Fibroblast of villous mesenchyme (primary cell): Measurements from ENCODE around the gene CLCN3. TPM values are rescaled to one million over a fixed set of nuclear protein-coding genes. Genes with fewer than 3 reads are reported as not detected.
A peak's percentile ranks its signal among the peaks of the same experiment; 100 is the strongest.

ENCODE experiments used
- DNase-seq: peaks from one replicate; pipeline ENCODE4 v3.0.0-alpha.2; 2010; ENCODE audit warnings: low read depth
- H3K4me3 ChIP-seq: 2 replicates; pipeline ENCODE4 v1.5.1; 2011; ENCODE audit warnings: low read depth, mild to moderate bottlenecking, low read length
- total RNA-seq: library from RNA; depleted of rRNA; stranded (reverse); fragments of >200 nt; gene quantifications from 2 replicates; pipeline ENCODE4 v1.2.3, GENCODE V29; 2012
- TF ChIP-seq, protein P1 (sequence below): IDR thresholded peaks from 2 replicates; pipeline ENCODE4 v1.5.1; 2012; ENCODE audit warnings: low read depth, mild to moderate bottlenecking, low read length; ENCODE audit not compliant: insufficient read depth

CLCN3 gene
- total RNA-seq, 1 donor, result 30.7 TPM

DNA sequence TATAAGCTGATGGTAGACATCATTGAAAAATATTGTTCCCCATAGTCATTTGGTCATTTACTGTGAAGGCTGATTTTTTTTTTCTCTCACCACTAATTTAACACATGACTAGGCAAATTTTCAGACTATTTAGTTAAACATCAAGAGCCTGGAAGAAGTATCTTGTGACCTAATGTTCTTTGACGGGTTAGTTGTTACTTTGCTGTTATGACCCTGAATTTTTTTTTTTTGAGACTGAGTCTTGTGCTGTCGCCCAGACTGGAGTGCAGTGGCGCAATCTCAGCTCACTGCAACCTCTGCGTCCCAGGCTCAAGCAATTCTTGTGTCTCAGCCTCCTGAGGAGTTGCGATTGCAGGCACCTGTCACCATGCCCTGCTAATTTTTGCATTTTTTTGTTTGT is 70.4 kb downstream of the CLCN3 start:
- TF ChIP-seq, protein P1, sequence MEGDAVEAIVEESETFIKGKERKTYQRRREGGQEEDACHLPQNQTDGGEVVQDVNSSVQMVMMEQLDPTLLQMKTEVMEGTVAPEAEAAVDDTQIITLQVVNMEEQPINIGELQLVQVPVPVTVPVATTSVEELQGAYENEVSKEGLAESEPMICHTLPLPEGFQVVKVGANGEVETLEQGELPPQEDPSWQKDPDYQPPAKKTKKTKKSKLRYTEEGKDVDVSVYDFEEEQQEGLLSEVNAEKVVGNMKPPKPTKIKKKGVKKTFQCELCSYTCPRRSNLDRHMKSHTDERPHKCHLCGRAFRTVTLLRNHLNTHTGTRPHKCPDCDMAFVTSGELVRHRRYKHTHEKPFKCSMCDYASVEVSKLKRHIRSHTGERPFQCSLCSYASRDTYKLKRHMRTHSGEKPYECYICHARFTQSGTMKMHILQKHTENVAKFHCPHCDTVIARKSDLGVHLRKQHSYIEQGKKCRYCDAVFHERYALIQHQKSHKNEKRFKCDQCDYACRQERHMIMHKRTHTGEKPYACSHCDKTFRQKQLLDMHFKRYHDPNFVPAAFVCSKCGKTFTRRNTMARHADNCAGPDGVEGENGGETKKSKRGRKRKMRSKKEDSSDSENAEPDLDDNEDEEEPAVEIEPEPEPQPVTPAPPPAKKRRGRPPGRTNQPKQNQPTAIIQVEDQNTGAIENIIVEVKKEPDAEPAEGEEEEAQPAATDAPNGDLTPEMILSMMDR, result no peak
- H3K4me3 ChIP-seq, result no peak overlapping the region

DNA sequence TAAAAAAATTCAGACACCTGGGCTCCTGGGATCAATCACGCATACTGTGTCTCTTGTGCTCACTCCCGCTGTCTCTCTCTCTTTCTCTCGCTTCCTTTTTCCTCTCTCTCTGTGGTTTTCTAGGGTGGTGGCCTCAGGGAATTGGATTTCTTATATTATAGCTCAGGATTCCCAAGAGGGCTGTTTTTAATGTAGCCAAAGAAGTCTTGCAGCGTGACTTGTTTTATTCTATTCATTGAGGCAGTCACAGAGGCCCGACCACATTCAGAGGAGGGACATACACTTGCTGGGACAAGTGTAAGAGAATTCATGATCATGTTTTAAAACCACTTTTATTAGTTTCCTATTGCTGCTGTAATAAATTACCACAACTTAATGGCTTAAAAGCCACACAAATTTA is 78.0 kb downstream of the CLCN3 start:
- TF ChIP-seq, protein P1, result no peak
- DNase-seq, result no peak

More for the DNA sequence above, 70.4 kb downstream of the CLCN3 start:
- DNase-seq, result peak; percentile 22

DNA sequence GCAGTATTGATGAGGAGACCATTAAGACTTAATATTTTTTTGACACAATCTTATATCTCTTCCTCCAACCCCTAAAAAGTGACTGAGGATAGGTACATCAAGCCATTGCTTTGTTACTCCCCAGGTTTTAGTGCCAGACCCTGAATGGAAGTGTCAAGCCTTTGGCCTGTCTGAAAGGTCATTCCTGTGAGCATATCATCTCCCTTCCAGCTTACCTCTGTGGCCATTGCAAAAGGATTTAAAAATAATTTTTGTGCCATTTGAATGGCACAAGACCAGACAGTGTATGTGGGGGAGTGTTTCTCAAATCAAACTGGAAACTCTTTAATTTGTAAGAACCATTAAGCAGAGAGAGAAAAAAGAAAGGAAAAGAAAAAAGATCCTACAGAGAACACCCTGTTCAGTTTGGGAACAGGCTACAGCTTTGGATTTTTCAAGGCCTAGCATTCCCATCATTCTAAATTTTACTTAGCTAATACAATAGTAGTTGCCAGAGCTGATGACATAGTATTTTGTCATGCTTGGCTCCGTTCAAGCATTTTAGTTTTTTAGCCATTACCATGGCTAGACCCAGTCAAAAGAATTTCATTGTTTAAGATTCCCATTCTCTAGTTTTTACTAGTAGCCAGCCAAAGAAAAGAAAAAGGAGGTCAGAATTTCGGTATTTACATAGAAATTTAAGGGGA is 87.7 kb downstream of the CLCN3 start:
- TF ChIP-seq, protein P1, result no peak
- no peak overlapping the region for H3K4me3 ChIP-seq
- no peak for DNase-seq

More for the DNA sequence above, 78.0 kb downstream of the CLCN3 start:
- H3K4me3 ChIP-seq, result no peak overlapping the region

DNA sequence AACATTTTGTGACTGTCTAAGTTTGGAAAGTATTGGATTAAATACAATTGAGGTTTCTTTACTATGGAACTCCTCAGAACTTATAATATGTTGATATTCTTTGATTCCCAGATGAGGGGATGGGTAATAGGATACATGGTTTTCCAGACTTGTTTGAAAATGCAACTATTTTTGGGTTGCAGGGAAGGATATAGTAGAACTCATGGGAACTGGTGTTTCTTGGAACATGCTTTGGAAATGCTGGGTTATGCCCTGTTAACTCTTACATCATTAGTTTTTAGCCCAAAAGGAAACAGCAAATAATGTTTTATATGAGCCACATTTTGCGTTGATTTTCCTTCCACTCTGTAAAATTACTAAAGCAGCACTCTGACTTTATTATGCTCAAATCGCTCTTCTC is 95.4 kb downstream of the CLCN3 start:
- TF ChIP-seq, protein P1, result no peak
- H3K4me3 ChIP-seq, result no peak overlapping the region
- no peak for DNase-seq

DNA sequence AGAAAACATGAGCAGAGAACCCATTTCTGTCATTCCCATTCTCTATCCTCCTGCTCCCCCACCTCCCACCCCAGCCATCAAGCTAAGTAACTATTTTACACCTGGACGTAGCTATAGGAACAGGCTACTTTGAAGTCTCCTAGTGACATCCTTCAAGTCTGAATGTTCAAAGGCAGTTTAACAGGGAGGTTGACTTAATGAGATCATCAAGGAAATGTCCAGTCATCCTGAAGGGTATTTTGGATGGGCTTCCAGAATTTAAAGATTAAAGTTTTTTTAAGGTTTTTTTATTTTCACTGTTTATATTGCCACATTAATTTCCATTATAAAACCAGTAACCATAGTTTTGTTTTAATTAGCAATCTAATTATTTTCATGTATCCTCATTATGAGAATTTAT is 96.3 kb downstream of the CLCN3 start:
- TF ChIP-seq, protein P1, result no peak
- H3K4me3 ChIP-seq, result no peak overlapping the region
- DNase-seq, result no peak

DNA sequence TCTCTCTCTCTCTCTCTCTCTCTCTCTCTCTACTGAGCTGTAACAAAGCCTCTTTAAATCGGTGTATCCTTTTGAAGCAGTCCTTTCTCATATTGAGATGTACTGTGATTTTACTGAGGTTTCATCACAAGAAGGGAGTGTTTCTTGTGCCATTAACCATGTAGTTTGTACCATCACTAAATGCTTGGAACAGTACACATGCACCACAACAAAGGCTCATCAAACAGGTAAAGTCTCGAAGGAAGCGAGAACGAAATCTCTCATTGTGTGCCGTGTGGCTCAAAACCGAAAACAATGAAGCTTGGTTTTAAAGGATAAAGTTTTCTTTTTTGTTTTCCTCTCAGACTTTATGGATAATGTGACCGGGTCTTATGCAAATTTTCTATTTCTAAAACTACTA is 100.2 kb downstream of the CLCN3 start:
- H3K4me3 ChIP-seq, result no peak overlapping the region
- TF ChIP-seq, protein P1, result no peak
- no peak for DNase-seq
